NCI-H82 (cell line): ENCODE measurements around the gene FKBP8.
"Not testable (repeated sequence)": the region's sequence is repeated elsewhere in the genome, so short reads cannot be mapped to it uniquely, and the experiment has no call there.

ENCODE experiments used
- DNase-seq: peaks from one replicate; lab custom pipeline; 2025; lab: John Stamatoyannopoulos, UW

Gene FKBP8

GRCh38 chr19:18558604-18559003, 15.2 kb upstream of the FKBP8 start:
- DNase-seq, result no peak

- DNase-seq, result no peak
Measured at GRCh38 chr19:18558202-18558555, 14.8 kb upstream of the FKBP8 start.

GRCh38 chr19:18557411-18558201, 14.2 kb upstream of the FKBP8 start, which contains the start of gene KXD1:
TSS of gene KXD1 (plus strand) at chr19:18557870. CDS start at chr19:18562057, 4,187 bp downstream.
- peak; percentile 100 for DNase-seq

GRCh38 chr19:18551631-18552030, 8.3 kb upstream of the FKBP8 start:
- peak; percentile 79 for DNase-seq

- DNase-seq, result peak; percentile 90
Measured at GRCh38 chr19:18543814-18544475, 572 bp upstream of the FKBP8 start.

- DNase-seq, result peak; percentile 57
Measured at GRCh38 chr19:18541992-18542940, 1.1 kb downstream of the FKBP8 start.

- no peak for DNase-seq
Measured at GRCh38 chr19:18541258-18541991, 1.9 kb downstream of the FKBP8 start.

- not testable (repeated sequence) for DNase-seq
Measured at GRCh38 chr19:18540200-18540599, 3.2 kb downstream of the FKBP8 start.

- DNase-seq, result no peak
Measured at GRCh38 chr19:18539372-18539771, 4.0 kb downstream of the FKBP8 start.

GRCh38 chr19:18538115-18538514, 5.3 kb downstream of the FKBP8 start:
- DNase-seq, result no peak

- DNase-seq, result no peak
Measured at GRCh38 chr19:18537431-18537830, 5.9 kb downstream of the FKBP8 start.

- no peak for DNase-seq
Measured at GRCh38 chr19:18536475-18536874, 6.9 kb downstream of the FKBP8 start.

- no peak for DNase-seq
Measured at GRCh38 chr19:18533058-18533457, 10.3 kb downstream of the FKBP8 start.

- no peak for DNase-seq
Measured at GRCh38 chr19:18532168-18532890, 11.0 kb downstream of the FKBP8 start.

GRCh38 chr19:18531485-18531884, 11.9 kb downstream of the FKBP8 start:
- DNase-seq, result no peak

- DNase-seq, result peak; percentile 71
Measured at GRCh38 chr19:18529782-18530181, 13.6 kb downstream of the FKBP8 start.

- DNase-seq, result no peak
Measured at GRCh38 chr19:18526316-18526715, 17.1 kb downstream of the FKBP8 start.

- no peak for DNase-seq
Measured at GRCh38 chr19:18523841-18524240, 19.5 kb downstream of the FKBP8 start.

GRCh38 chr19:18522862-18523440, 20.4 kb downstream of the FKBP8 start:
- not testable (repeated sequence) for DNase-seq

GRCh38 chr19:18522124-18522861, 21.1 kb downstream of the FKBP8 start:
- DNase-seq, result peak; percentile 100
